Activated CD4-positive, alpha-beta T cell treated with anti-CD3 and anti-CD28 coated beads for 36 hours (primary cell): Measurements from ENCODE around the gene ESRRA. TPM values are rescaled to one million over a fixed set of nuclear protein-coding genes. Genes with fewer than 3 reads are reported as not detected.

Experiments used
- ATAC-seq: fragments of 200-7000 bp; cut with Tn5 transposase; one replicate; pipeline ENCODE4 v1.10.0; 2021; ENCODE audit warnings: mild to moderate bottlenecking, moderate library complexity
- CTCF ChIA-PET: fragments of 350-600 bp; sonication (Branson Sonifier 250); formaldehyde crosslinking; loops from one replicate; lab custom pipeline; 2021; ENCODE audit warnings: antibody characterized with exemption; lab: Charles Lee
- POLR2A ChIA-PET: fragments of 350-600 bp; sonication (Branson Sonifier 250); formaldehyde crosslinking; loops from one replicate; lab custom pipeline; 2021; ENCODE audit warnings: antibody characterized with exemption, inconsistent platforms; lab: Charles Lee
- DNase-seq: peaks from one replicate; pipeline ENCODE4 v3.0.0-alpha.2; 2020
- H3K27ac Mint-ChIP-seq: one replicate; pipeline ENCODE4 v1.8.0; 2021; ENCODE audit warnings: mixed read lengths
- H3K27me3 Mint-ChIP-seq: one replicate; pipeline ENCODE4 v1.8.0; 2021; ENCODE audit warnings: mixed read lengths
- H3K36me3 Mint-ChIP-seq: one replicate; pipeline ENCODE4 v1.8.0; 2021; ENCODE audit warnings: low read depth, mixed read lengths
- H3K4me1 Mint-ChIP-seq: one replicate; pipeline ENCODE4 v1.8.0; 2021; ENCODE audit warnings: mixed read lengths
- H3K4me3 Mint-ChIP-seq: one replicate; pipeline ENCODE4 v1.8.0; 2021; ENCODE audit warnings: mild to moderate bottlenecking, moderate library complexity, mixed read lengths
- H3K9me3 Mint-ChIP-seq: one replicate; pipeline ENCODE4 v1.8.0; 2021; ENCODE audit warnings: low read depth, mixed read lengths
- intact Hi-C, 2 experiments: fragments of 100-400 bp; cut with DNase I in 1 of 2; cut with micrococcal nuclease in 1 of 2; formaldehyde crosslinking; loops; one replicate each; pipeline versions ENCODE4 v1.14.2 to v1.15.1; 2022 to 2024; cut with DNase I, micrococcal nuclease
- total RNA-seq, 2 experiments: library from RNA; stranded (reverse); gene quantifications; one replicate each; pipeline ENCODE4 v1.2.3, GENCODE V29; 2021

ESRRA gene
- total RNA-seq, 2 experiments from 2014 or later = 19.0 to 29.6 TPM

DNA sequence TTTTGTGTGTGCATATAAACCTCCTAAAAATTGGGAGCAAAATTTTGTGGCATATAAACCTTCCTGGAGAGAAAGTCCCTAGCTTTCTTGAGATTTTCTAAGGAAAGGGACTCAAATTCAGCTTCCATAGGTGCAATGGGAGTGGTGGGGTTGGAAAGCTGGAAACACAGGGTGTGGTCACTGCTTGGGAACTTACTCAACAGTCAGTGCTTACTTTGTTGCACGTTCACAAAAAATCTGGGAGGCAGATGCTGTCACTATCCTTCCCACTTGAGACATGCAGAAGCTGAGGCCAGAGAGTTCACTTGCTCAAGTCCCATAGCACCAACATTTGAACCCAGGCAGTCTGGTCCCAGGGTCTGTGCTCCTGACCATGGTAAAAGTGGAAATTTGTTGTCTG is 9.1 kb upstream of the ESRRA start:
- no peak for DNase-seq
- CTCF ChIA-PET = interaction anchor here (1.2 kb wide), 1 partner anchor 9 kb away, joined by 5 read pairs; the partner anchor contains the start of gene ESRRA
- Mint-ChIP-seq H3K27me3 (peaks cover 67% of the 10 kb centered on the region), H3K27ac (no peak overlapping the region), H3K4me3 (no peak overlapping the region), H3K36me3 (no peaks in the 10 kb centered on the region), H3K4me1 (peaks cover 18% of the 10 kb centered on the region), H3K9me3 (no peaks in the 10 kb centered on the region)
- POLR2A ChIA-PET = no interaction called here
- intact Hi-C loops = no loop called here
- ATAC-seq = no peak

DNA sequence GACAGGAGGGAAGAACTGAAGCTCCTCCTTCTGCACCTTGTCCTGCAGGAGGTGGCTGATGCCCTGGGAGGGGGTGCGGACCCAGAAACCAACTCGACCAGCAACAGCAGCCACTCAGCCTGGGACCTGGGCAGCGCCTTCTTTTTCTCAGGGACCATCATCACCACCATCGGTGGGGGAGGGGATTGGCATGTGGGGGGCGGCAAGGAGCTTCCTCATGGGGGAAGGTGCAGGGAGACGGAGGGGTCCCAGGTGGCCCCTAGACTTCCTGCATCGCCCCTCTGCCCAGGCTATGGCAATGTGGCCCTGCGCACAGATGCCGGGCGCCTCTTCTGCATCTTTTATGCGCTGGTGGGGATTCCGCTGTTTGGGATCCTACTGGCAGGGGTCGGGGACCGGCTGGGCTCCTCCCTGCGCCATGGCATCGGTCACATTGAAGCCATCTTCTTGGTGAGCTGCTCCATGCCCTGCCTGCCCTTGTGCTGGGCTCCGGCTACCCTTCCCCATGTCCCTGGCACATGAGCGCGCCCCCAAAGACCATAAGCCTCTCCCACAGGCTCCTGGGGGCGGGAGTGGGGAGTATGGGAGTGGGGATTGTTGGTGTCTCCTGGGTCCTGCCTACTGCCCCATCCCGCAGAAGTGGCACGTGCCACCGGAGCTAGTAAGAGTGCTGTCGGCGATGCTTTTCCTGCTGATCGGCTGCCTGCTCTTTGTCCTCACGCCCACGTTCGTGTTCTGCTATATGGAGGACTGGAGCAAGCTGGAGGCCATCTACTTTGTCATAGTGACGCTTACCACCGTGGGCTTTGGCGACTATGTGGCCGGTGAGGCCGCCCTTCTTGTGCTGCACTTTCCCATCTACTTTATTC is 8.3 kb upstream of the ESRRA start:
- POLR2A ChIA-PET = no interaction called here
- H3K4me3 Mint-ChIP-seq = no peak overlapping the region
- peaks cover 18% of the 10 kb centered on the region for H3K4me1 Mint-ChIP-seq
- no peaks in the 10 kb centered on the region for H3K9me3 Mint-ChIP-seq
- DNase-seq (no peak), ATAC-seq (no peak)
- peaks cover 67% of the 10 kb centered on the region for H3K27me3 Mint-ChIP-seq
- CTCF ChIA-PET = interaction anchor here (0.7 to 1.2 kb wide), 2 partner anchors 8 to 35 kb away, joined by 4 to 5 read pairs; partner anchors contain the start of gene ESRRA
- H3K36me3 Mint-ChIP-seq = no peaks in the 10 kb centered on the region
- H3K27ac Mint-ChIP-seq = no peak overlapping the region
- intact Hi-C loops = no loop called here

DNA sequence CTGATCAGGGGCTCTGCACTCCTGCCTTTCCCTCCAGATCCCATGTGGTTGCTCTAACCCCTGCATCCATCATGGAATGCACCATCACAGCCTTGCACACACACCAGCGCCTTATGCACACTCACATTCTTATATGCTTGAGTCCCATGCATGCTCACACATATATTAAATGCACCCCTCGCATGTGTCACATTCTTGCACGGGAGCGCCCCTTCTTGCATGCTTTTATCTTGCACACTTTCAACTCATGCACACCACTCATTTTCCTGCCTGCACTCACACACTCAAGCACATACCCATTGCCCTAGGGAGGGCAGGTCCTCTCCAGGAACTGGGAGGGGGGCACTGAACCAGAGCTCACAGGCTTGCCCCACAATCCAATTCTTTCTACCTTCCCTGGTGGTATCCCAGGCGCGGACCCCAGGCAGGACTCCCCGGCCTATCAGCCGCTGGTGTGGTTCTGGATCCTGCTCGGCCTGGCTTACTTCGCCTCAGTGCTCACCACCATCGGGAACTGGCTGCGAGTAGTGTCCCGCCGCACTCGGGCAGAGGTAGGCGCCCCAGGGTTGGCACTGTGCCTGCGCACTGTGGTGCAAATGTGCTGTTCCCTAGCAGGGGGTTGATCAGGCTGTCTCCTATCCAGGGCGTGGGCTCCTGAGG is 7.5 kb upstream of the ESRRA start:
- Mint-ChIP-seq H3K9me3 (no peaks in the 10 kb centered on the region), H3K4me1 (peaks cover 18% of the 10 kb centered on the region), H3K27ac (no peak overlapping the region), H3K4me3 (no peak overlapping the region), H3K36me3 (no peaks in the 10 kb centered on the region), H3K27me3 (peaks cover 65% of the 10 kb centered on the region)
- POLR2A ChIA-PET = no interaction called here
- ATAC-seq = no peak
- CTCF ChIA-PET = interaction anchor here (0.6 to 0.7 kb wide), 2 partner anchors 34 to 110 kb away, joined by 3 to 4 read pairs; no protein-coding TSS in a partner anchor
- intact Hi-C loops = no loop called here
- no peak for DNase-seq

DNA sequence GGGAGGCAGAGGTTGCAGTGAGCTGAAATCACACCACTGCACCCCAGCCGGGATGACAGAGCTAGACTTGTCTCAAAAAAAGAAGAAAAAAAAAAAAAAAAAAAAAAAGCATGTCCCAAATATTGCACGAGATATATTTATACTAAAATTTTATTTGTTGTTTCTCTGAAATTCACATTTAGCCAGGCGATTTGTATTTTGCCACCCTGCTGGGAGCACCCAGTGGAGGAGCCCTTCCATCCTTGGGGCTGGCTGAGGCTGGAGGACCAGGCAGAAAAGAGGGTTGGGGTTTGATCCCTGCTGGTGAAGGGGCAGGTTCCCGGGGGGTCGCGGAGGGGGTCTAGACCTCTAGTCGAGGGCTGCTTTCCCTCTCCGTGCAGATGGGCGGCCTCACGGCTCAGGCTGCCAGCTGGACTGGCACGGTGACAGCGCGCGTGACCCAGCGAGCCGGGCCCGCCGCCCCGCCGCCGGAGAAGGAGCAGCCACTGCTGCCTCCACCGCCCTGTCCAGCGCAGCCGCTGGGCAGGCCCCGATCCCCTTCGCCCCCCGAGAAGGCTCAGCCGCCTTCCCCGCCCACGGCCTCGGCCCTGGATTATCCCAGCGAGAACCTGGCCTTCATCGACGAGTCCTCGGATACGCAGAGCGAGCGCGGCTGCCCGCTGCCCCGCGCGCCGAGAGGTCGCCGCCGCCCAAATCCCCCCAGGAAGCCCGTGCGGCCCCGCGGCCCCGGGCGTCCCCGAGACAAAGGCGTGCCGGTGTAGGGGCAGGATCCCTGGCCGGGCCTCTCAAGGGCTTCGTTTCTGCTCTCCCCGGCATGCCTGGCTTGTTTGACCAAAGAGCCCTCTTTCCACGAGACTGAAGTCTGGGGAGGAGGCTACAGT is 6.1 kb upstream of the ESRRA start:
- Mint-ChIP-seq H3K9me3 (no peaks in the 10 kb centered on the region), H3K4me3 (no peak overlapping the region), H3K36me3 (no peaks in the 10 kb centered on the region), H3K27me3 (peaks cover 54% of the 10 kb centered on the region), H3K27ac (no peak overlapping the region), H3K4me1 (peaks cover 22% of the 10 kb centered on the region)
- intact Hi-C loops = no loop called here
- ATAC-seq (no peak), DNase-seq (no peak)
- ChIA-PET POLR2A (interaction anchor here (0.6 kb wide), 1 partner anchor 1173 kb away, joined by 7 read pairs; no protein-coding TSS in a partner anchor), CTCF (interaction anchor here (1.3 kb wide), 1 partner anchor 95 kb away, joined by 7 read pairs; no protein-coding TSS in a partner anchor)

DNA sequence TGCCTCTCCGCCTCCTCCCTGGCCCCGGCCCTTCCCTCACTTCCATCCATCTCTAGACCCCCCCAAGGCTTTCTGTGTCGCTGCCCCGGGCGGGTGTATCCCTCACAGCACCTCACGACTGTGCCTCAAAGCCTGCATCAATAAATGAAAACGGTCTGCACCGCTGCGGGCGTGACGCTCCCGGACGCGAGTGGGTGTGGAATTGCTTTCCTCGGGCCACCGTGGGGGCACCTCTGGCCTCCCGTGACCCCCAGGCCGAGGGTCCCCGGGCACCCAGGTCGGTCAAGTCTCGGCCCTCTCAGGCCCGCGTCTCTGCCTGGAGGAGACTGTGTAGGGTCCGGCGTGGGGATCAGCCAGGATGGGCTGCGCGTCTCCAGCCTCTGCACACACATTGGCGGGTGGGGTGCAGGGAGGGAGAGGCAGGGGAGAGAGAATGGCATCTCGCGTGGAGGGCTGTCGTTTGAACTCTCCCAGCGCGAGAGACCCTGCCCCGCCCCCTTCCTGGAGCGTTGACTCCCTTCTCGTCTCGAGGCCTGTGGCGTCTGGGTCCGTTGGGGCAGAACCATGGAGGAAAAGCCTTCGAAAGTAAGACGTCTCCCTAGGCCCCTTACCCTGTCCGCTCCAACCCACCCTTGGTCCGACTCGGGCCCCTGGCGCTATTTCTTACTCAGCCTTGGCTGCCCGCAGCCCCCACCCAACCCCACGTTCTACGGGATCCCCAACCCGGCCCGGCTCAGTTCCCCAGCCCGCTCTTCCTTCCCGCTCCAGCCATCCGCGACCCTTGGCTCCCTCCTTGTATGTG is 5.3 kb upstream of the ESRRA start, which contains the start of gene CATSPERZ:
Gene CATSPERZ (plus strand): TSS at position 512 of the 802 bp plus-strand sequence. CDS start 53 bp downstream, at position 565.
- ATAC-seq (no peak), DNase-seq (peak; percentile 37)
- peaks cover 23% of the 10 kb centered on the region for H3K4me1 Mint-ChIP-seq
- H3K27me3 Mint-ChIP-seq = peaks cover 50% of the 10 kb centered on the region
- H3K9me3 Mint-ChIP-seq = no peaks in the 10 kb centered on the region
- peak within 1 kb of the TSS; percentile 56 for H3K4me3 Mint-ChIP-seq
- H3K27ac Mint-ChIP-seq = no peak within 1 kb of the TSS
- ChIA-PET CTCF (interaction anchor here (0.7 to 5.4 kb wide), 19 partner anchors 7 to 96 kb away, joined by 3 to 111 read pairs (median 5); partner anchors contain the start of genes BAD, FERMT3, GPR137 and KCNK4), POLR2A (no interaction called here)
- intact Hi-C loops = loop anchor here (1.0 to 10.0 kb wide), 4 partner anchors 300 to 1415 kb away; partner anchors contain the start of genes OTUB1 (in 1 of the 2), SLC3A2 (in 1 of the 2) and ZFTA (in 1 of the 2)
- H3K36me3 Mint-ChIP-seq = no peaks in the 10 kb centered on the region

DNA sequence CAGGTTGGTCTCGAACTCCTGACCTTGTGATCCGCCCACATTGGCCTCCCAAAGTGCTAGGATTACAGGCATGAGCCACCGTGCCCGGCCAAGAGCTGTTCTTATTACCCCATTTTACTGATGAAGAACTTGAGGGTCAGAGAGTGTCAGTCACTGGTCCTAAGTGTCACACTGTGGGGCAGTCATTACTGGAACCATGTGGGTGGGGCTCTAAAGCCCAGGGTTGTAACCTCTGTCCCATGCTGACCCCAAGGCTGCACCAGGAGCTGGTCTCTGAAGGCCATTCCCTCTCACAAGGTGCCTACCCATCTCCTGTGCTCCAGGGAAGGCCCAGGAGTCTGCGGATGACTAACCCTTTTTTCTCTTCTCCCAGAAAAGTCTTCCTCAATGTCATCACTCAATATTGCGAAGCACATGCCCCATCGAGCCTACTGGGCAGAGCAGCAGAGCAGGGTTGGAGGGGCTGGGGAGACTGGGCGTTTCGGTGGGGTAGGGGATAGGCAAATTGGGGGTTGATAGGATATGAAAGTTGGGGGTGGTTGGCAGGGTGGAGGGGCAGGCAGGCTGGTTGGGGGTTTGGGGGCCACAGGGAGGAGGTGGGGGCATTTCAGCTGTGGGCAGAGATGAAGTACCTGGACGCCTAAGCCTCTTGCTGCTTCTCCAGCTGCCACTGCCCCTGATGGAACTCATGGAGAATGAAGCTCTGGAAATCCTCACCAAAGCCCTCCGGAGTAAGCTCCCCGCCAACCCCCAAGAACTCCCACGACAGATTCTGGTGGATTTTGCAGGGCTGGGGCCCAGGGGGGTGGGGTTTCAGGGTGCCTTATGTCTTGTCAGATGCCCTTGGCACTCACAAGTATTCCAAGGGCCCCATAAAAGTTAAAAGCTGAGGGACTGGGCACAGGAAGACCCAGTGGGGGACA is 2.0 kb upstream of the ESRRA start:
- no peak for DNase-seq
- H3K4me1 Mint-ChIP-seq = peaks cover 32% of the 10 kb centered on the region
- CTCF ChIA-PET = interaction anchor here (0.6 to 5.4 kb wide), 25 partner anchors 8 to 146 kb away, joined by 3 to 111 read pairs (median 5); partner anchors contain the start of genes BAD, FERMT3, FKBP2 and GPR137
- H3K4me3 Mint-ChIP-seq = peak overlapping the region; percentile 100
- intact Hi-C loops = loop anchor here (1.0 to 10.0 kb wide), 5 partner anchors 52 to 1419 kb away; partner anchors contain the start of genes OTUB1 (in 1 of the 2), PLCB3 (in 1 of the 2), SLC3A2 (in 1 of the 2) and ZFTA (in 1 of the 2)
- no peak for ATAC-seq
- peaks cover 13% of the 10 kb centered on the region for H3K36me3 Mint-ChIP-seq
- POLR2A ChIA-PET = interaction anchor here (1.0 to 2.2 kb wide), 7 partner anchors 15 to 99 kb away, joined by 3 to 13 read pairs (median 9); partner anchors contain the start of genes DNAJC4, FERMT3, FKBP2 and PRDX5
- H3K27ac Mint-ChIP-seq = no peak overlapping the region
- no peaks in the 10 kb centered on the region for H3K9me3 Mint-ChIP-seq
- peaks cover 20% of the 10 kb centered on the region for H3K27me3 Mint-ChIP-seq

DNA sequence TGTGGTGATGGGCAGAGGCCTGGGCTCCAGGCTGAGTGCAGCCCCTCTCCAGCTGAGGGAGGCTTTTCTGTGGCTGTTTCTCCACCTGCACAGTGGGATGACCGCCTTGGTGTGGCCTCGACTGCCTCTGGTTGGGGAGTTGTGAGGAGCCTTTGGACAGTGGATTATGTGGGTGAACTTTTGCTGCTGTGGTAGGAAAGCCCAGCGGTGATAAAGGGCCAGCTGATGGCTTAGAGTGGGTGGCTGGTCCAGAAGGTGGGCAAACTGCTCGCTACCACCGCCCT is 1.4 kb upstream of the ESRRA start:
- peak overlapping the region; percentile 100 for H3K4me3 Mint-ChIP-seq
- no peaks in the 10 kb centered on the region for H3K9me3 Mint-ChIP-seq
- DNase-seq = no peak
- H3K27ac Mint-ChIP-seq = peak overlapping the region; percentile 95
- POLR2A ChIA-PET = interaction anchor here (1.0 to 2.2 kb wide), 7 partner anchors 14 to 100 kb away, joined by 3 to 13 read pairs (median 9); partner anchors contain the start of genes DNAJC4, FERMT3, FKBP2 and PRDX5
- H3K4me1 Mint-ChIP-seq = peaks cover 32% of the 10 kb centered on the region
- intact Hi-C loops = loop anchor here (1.0 to 10.0 kb wide), 5 partner anchors 53 to 1419 kb away; partner anchors contain the start of genes OTUB1 (in 1 of the 2), PLCB3 (in 1 of the 2), SLC3A2 (in 1 of the 2) and ZFTA (in 1 of the 2)
- peaks cover 18% of the 10 kb centered on the region for H3K27me3 Mint-ChIP-seq
- CTCF ChIA-PET = interaction anchor here (0.5 to 5.4 kb wide), 24 partner anchors 9 to 475 kb away, joined by 3 to 111 read pairs (median 5); partner anchors contain the start of genes BAD, FERMT3, FKBP2 and GPR137
- ATAC-seq = no peak
- H3K36me3 Mint-ChIP-seq = peaks cover 13% of the 10 kb centered on the region

DNA sequence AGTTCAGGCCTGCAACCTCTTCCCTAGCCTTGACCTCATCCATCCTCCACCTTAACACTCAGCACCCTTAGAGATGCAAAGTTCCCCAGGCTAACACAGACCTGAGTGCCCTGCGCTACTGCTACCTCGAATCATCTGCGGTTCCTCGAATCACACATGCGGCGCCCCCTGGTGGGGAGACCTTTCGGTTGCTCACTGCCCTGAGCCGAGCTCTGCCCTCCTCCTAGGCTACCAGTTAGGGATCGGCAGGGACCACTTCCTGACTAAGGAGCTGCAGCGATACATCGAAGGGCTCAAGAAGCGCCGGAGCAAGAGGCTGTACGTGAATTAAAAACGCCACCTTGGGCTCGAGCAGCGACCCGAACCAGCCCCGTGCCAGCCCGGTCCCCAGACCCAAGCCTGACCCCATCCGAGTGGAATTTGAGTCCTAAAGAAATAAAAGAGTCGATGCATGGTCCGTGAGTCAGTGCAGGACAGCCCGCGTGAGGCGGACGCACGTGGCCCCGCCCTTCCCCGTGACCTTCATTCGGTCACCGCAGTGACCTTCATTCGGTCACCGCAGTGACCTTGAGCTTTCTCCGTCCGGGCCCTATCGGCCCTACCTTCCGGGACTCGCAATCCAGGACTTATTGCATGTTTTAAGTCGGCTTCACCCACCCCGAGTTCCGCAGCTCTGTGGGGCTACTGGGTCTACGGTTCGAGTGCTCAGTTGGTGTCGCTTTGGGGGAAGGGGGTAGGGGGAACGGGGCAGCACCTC is 830 bp upstream of the ESRRA start:
- intact Hi-C loops = loop anchor here (1.0 to 10.0 kb wide), 22 partner anchors 13 to 1420 kb away; partner anchors contain the start of genes CCDC88B (in 2 of the 2), FKBP2 (in 2 of the 2), GPR137 (in 2 of the 2) and TRMT112 (in 2 of the 2)
- DNase-seq (peak; percentile 99), ATAC-seq (peak; percentile 49)
- no peaks in the 10 kb centered on the region for H3K9me3 Mint-ChIP-seq
- ChIA-PET CTCF (interaction anchor here (0.5 to 5.4 kb wide), 34 partner anchors 8 to 536 kb away, joined by 3 to 111 read pairs (median 4); partner anchors contain the start of genes BAD, FERMT3, FKBP2 and GPR137), POLR2A (interaction anchor here (1.0 to 2.2 kb wide), 7 partner anchors 13 to 100 kb away, joined by 3 to 13 read pairs (median 9); partner anchors contain the start of genes DNAJC4, FERMT3, FKBP2 and PRDX5)
- peaks cover 34% of the 10 kb centered on the region for H3K4me1 Mint-ChIP-seq
- peaks cover 13% of the 10 kb centered on the region for H3K36me3 Mint-ChIP-seq
- H3K4me3 Mint-ChIP-seq = peak overlapping the region; percentile 100
- H3K27me3 Mint-ChIP-seq = peaks cover 14% of the 10 kb centered on the region
- H3K27ac Mint-ChIP-seq = peak overlapping the region; percentile 95
